ENCODE measurements around the gene GET4. TPM values are rescaled to one million over a fixed set of nuclear protein-coding genes. Genes with fewer than 3 reads are reported as not detected.

GET4 gene
- total RNA-seq, 4 donors from 2014 or later: 18.4 to 34.8 (median 28.7) TPM

DNA sequence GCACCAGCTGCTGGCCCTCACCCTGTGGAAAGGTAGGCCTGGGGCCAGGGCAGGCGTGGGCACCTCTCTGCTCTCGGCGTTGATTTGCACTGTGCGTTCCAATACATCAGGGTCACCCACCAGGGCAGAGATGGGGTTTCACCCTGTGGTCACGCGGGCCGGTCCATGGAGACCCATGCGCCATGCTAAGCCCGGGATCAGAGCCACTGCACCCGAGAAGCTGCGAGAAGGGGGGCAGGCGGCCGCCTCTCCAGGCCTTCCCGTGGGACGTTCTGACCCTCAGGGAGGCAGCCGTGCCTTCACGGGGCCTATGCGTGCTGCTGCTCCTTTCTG, 11.1 kb downstream of the GET4 start:
- Histone ChIP-seq H3K4me3 (no peak overlapping the region), H3K36me3 (peaks cover 0 to 61% of the 10 kb centered on the region in 2 donors), H3K4me1 (peaks cover 0 to 40% (median 13%) of the 10 kb centered on the region in 3 donors), H3K9me3 (no peaks in the 10 kb centered on the region), H3K27ac (no peak overlapping the region), H3K27me3 (no peaks in the 10 kb centered on the region)
- no peak for ATAC-seq
- TF ChIP-seq, protein P1, sequence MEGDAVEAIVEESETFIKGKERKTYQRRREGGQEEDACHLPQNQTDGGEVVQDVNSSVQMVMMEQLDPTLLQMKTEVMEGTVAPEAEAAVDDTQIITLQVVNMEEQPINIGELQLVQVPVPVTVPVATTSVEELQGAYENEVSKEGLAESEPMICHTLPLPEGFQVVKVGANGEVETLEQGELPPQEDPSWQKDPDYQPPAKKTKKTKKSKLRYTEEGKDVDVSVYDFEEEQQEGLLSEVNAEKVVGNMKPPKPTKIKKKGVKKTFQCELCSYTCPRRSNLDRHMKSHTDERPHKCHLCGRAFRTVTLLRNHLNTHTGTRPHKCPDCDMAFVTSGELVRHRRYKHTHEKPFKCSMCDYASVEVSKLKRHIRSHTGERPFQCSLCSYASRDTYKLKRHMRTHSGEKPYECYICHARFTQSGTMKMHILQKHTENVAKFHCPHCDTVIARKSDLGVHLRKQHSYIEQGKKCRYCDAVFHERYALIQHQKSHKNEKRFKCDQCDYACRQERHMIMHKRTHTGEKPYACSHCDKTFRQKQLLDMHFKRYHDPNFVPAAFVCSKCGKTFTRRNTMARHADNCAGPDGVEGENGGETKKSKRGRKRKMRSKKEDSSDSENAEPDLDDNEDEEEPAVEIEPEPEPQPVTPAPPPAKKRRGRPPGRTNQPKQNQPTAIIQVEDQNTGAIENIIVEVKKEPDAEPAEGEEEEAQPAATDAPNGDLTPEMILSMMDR (IDR thresholded peaks at IDR 0.05): no peak
- TF ChIP-seq POLR2AphosphoS5 (IDR thresholded peaks at IDR 0.05) (no peak), EP300 (IDR thresholded peaks at IDR 0.05) (no peak), POLR2A (IDR thresholded peaks at IDR 0.05) (no peak)
- no CpG with 5 or more reads among the region's 18 CpGs for WGBS, 2 donors (ENCODE audit: low coverage in 1 of 2)

DNA sequence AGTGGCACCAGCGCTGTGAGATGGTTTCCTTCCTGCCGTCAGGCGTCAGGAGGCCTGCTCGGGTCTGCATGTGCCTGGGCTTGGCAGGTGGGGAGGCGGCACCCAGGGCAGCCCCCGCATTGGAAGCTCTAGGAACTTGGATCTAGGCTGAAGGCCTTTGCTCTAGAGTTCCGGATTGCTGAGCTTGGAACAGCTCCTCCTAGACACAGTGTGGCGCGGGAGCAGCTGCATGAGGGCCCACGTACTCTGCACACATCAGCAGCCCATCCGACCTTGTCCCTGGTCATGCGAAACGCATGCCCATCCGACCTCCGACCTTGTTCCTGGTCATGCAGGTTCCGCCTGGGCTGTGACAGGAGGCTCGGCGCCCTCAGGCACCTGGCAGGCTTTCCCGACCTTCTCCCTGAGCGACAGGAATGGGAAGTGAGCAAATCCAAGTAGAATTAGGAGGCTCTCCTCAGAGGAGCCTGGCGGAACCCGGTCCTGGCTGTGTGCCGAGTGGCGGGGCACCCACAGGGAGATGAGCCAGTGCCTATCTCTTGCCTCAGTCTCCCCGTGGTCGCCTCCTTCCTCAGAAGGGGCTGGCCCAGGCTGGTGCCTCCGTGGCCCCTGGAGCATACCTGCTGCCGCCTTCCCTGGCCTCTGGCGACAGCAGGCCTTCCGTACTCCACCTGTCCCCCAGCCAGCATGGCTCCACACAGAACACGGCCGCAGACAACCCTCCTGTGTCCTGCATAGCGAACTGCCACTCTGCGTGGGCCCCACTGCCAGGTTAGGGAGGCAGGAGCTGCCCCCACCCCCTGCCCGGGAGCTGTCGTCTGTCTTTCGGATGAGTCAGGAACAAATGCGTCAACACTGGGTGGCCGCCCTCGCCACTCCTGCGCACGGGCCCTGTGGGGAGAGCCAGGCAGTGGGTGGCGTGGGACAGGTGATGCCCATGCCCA, 12.0 kb downstream of the GET4 start:
- H3K4me3 ChIP-seq: no peak overlapping the region
- ATAC-seq: no peak
- 92 to 100% methylated on average over 1 to 13 of the region's 43 CpGs for WGBS, 2 donors (ENCODE audit: low coverage in 1 of 2)
- no peaks in the 10 kb centered on the region for H3K9me3 ChIP-seq
- H3K4me1 ChIP-seq: peaks cover 0 to 31% (median 7%) of the 10 kb centered on the region in 3 donors
- H3K27me3 ChIP-seq: no peaks in the 10 kb centered on the region
- TF ChIP-seq POLR2AphosphoS5 (IDR thresholded peaks at IDR 0.05) (no peak), EP300 (IDR thresholded peaks at IDR 0.05) (no peak)
- TF ChIP-seq, protein P1 (IDR thresholded peaks at IDR 0.05): no peak
- no peak overlapping the region for H3K27ac ChIP-seq
- H3K36me3 ChIP-seq: peaks cover 0 to 70% of the 10 kb centered on the region in 2 donors

DNA sequence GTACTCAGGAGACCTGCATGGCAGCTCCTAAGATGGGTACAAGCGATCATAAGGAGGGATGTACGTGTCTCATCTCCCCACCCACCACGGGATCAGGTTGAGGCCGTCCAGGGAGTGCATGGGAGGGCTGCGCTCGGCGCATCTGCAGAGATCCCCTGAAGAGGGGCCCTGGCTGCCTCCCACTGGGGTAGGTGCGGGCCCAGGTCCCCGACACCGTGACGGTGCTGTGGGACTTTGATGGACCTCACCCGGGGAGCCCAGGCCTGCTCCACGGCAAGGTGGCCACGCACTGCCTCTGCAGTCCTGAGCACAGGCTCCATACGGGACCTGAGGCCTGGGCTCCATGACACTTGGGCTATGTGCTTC, 12.7 kb downstream of the GET4 start:
- ATAC-seq: no peak
- WGBS, 2 donors (ENCODE audit: low coverage in 1 of 2): 20 to 30% methylated on average over 1 to 2 of the region's 15 CpGs
- TF ChIP-seq, protein P1 (IDR thresholded peaks at IDR 0.05): no peak
- no peak for TF ChIP-seq EP300 (IDR thresholded peaks at IDR 0.05)
- TF ChIP-seq POLR2A (IDR thresholded peaks at IDR 0.05): no peak
- no peak for TF ChIP-seq POLR2AphosphoS5 (IDR thresholded peaks at IDR 0.05)
- peaks cover 0 to 76% of the 10 kb centered on the region in 2 donors for H3K36me3 ChIP-seq
- no peak overlapping the region for H3K4me3 ChIP-seq
- H3K9me3 ChIP-seq: no peaks in the 10 kb centered on the region
- H3K27me3 ChIP-seq: no peaks in the 10 kb centered on the region
- no peak overlapping the region for H3K27ac ChIP-seq
- H3K4me1 ChIP-seq: peaks cover 0 to 24% (median 4%) of the 10 kb centered on the region in 3 donors

DNA sequence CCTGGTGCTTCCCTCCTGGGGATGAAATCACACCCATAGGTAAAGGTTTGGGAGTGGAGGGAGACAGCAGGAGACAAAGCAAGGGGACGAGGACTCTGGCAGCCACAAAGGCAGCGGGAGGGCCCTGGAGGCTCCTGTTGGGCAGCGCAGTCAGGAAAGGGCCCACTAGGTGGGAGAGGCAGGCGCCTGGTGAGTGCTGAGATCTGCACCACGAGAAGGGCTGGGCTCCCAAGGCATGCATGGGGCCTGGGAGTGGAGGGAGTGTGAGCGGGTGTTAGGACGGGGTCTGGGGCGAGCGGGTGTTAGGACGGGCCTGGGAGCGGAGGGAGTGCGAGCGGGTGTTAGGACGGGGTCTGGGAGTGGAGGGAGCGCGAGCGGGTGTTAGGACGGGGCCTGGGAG, 13.0 kb downstream of the GET4 start:
- Histone ChIP-seq H3K36me3 (peaks cover 0 to 80% of the 10 kb centered on the region in 2 donors), H3K27me3 (no peaks in the 10 kb centered on the region), H3K27ac (no peak overlapping the region), H3K4me3 (no peak overlapping the region), H3K4me1 (peaks cover 0 to 20% (median 0%) of the 10 kb centered on the region in 3 donors), H3K9me3 (no peaks in the 10 kb centered on the region)
- 88 to 94% methylated on average over 3 to 6 of the region's 18 CpGs for WGBS, 2 donors (ENCODE audit: low coverage in 1 of 2)
- no peak for TF ChIP-seq EP300 (IDR thresholded peaks at IDR 0.05)
- no peak for TF ChIP-seq POLR2A (IDR thresholded peaks at IDR 0.05)
- TF ChIP-seq, protein P1 (IDR thresholded peaks at IDR 0.05): no peak
- no peak for TF ChIP-seq POLR2AphosphoS5 (IDR thresholded peaks at IDR 0.05)
- no peak for ATAC-seq

DNA sequence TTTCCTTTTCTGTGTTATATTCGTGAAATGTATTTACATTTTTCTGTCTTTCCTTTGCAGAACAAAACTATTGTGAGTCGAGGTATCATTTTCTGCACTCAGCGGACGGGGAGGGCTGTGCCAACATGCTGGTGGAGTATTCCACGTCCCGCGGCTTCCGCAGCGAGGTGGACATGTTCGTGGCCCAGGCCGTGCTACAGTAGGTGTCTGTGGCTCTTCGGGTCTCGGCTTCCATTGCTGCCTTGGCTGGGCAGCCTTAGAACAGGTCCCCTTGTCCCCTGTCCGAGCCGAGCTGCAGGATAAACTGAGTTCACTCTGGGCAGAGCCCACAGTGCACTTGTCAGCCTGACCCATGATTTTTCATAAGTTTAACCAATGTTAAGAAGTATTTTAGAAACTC, 14.5 kb downstream of the GET4 start:
- Histone ChIP-seq H3K4me3 (no peak overlapping the region), H3K27me3 (no peaks in the 10 kb centered on the region), H3K36me3 (peaks cover 0 to 93% of the 10 kb centered on the region in 2 donors), H3K27ac (no peak overlapping the region), H3K4me1 (peaks cover 0 to 6% (median 0%) of the 10 kb centered on the region in 3 donors), H3K9me3 (no peaks in the 10 kb centered on the region)
- TF ChIP-seq EP300 (IDR thresholded peaks at IDR 0.05) (no peak), POLR2A (IDR thresholded peaks at IDR 0.05) (no peak), POLR2AphosphoS5 (IDR thresholded peaks at IDR 0.05) (no peak)
- TF ChIP-seq, protein P1 (IDR thresholded peaks at IDR 0.05): no peak
- ATAC-seq: no peak
- WGBS, 2 donors (ENCODE audit: low coverage in 1 of 2): 87 to 89% methylated on average over 3 to 13 of the region's 15 CpGs

All from gastroesophageal sphincter (tissue), 4 donors.